Activated CD8-positive, alpha-beta memory T cell treated with anti-CD3 and anti-CD28 coated beads for 4 hours (primary cell): ENCODE results near the gene ZPBP2.
"Not testable (repeated sequence)": the region's sequence is repeated elsewhere in the genome, so short reads cannot be mapped to it uniquely, and the experiment has no call there.

Source experiments
- DNase-seq, 2 donors: peaks; one replicate each; pipeline ENCODE4 v3.0.0-alpha.2; 2020; ENCODE audit warnings: low read depth in 2 of 2

Gene ZPBP2

DNA sequence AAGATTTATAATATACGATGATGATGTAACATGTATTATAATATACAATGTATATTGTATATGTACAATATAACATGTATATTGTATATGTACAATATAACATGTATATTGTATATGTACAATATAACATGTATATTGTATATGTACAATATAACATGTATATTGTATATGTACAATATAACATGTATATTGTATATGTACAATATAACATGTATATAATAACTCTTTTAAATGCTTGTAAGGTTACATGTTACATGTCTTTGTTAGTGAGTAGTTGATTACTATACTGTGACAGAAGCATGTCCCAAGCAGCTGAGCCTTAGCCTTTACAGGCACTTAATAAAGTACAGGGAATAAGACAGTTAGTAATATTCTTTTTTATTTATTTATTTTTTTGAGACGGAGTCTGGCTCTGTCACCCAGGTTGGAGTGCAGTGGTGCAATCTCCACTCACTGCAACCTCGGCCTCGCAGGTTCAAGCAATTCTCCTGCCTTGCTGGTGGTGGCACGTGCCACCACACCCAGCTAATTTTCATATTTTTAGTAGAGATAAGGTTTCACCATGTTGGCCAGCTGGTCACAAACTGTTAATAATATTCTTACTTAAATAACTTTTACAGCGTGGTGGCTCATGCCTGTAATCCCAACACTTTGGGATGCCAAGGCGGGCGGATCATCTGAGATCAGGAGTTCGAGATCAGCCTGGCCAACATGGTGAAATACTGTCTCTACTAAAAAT is 11.9 kb upstream of the ZPBP2 start:
- DNase-seq: not testable (repeated sequence)

DNA sequence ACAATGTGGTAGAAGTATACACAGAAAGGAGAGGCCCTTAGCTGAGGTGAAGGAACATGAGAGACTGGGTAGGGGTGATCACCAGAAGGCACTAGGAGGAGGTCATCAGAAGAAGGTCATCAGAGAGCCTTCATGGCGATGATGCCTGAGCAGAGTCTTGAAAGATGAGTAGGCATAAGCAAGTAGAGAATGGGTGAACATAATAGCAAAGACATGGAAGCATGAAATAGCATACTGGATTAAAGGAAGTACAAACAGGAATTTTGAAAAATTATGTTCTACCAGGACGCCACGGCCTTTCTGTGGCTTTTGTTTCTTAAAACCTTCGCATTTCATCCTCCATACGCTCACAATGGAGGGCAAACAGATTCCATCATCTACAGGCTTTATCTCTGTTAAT is 6.8 kb upstream of the ZPBP2 start:
- no peak for DNase-seq

DNA sequence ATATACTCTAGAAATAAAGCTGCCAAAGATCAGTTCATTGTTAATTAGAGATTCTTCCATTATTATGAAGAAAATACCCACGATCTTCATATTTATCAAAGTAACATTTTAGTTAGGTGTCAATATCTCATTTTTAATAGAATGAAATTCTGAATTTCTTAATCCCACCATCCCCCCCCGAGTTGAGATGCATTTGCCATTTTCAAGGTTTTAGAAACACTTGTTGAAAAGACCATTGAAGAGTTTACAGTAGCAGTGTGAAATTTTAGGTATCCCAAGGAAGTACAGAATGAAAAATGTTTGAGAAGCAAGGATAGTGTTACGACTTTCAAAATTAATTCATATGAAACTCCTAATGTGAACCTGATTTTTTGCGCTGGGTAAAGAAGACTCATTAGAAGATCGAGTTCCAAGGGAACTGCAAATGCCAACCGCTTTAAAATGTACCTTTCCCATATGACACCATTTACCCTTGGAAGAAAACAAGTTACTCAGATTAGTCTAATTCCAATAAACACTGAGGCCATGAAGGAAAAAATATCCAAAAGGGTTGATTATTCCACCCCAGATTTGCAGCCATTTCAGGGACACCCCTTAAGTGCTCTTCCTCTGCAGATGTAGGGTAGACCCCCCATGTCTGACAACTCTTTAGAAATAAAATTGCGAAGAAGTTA is 4.6 kb upstream of the ZPBP2 start:
- no peak for DNase-seq

DNA sequence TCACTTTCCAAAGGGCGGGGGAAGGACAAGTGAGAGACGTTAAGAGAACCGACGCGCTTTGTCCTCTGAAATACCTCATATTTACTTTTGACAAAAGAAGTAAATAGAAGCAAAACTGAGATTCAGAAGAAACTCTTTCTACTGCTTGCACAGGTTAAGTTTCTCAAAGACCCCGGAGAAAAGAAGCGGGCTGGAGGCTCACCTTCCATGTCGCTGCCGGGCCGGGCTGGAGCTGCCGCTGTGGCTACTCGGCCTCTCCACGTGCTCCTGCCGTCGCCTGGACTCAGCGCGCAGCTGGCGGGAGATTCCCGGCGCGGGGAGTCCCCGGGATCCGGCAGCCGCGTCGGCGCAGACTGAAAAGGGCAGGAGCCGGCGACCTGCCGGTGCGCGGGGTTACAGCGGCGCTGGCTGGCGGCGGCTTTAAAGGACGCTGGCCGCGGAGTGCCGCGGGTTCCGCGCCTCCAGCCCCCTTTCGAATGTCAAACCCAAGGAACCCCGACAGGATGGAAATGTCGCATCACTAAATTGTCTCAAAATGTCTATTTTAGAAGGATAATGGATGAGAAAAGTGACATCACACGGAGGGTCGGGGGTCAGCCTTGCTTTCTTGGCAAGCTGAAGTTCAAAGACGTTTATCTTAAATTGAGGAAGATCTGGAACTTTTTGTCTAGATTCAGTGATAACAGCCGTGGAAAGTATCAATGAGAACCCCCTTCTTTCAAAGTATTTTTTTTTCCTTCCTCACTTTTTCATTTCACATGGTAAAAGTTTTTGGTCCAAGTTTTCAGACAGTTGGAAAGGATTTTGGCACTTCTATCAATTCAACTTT is 3.9 kb upstream of the ZPBP2 start, which contains the start of gene IKZF3:
Gene IKZF3 (minus strand): TSS at position 395 of the 829 bp plus-strand sequence. CDS start 186 bp downstream, at position 209.
- peak; percentile 59 to 61 for DNase-seq

DNA sequence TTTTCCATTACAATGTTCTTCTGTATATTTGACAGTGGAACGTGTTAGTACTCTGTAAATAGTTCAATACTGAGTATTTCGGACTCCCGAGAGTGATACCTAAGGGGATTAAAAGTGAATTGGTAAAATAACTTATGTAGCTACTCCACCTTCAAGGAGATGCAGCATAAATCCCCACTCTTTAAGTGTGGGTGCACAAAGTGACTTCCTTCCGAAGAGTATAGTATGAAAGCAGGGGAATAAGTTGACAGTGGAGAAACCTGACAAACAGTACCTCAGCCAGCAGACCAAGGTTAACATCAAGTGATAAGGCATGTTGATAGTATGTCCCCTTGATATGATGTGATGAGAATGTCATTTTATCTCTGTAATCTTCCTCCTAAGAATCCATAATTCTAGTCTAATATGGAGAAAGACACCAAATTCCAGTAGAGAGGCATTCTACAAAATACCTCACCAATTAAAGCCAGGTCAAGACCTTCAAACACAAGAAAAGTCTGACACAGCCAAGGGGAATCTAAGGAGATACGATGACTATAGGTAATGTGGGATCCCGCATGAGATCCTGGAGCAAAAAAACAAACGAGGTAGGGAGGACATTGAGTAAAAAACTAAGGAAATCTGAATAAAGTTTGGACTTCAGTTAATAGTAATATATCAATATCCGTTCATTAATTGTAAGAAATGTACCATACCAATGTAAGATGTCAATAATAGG is 1.8 kb upstream of the ZPBP2 start:
- DNase-seq: no peak

DNA sequence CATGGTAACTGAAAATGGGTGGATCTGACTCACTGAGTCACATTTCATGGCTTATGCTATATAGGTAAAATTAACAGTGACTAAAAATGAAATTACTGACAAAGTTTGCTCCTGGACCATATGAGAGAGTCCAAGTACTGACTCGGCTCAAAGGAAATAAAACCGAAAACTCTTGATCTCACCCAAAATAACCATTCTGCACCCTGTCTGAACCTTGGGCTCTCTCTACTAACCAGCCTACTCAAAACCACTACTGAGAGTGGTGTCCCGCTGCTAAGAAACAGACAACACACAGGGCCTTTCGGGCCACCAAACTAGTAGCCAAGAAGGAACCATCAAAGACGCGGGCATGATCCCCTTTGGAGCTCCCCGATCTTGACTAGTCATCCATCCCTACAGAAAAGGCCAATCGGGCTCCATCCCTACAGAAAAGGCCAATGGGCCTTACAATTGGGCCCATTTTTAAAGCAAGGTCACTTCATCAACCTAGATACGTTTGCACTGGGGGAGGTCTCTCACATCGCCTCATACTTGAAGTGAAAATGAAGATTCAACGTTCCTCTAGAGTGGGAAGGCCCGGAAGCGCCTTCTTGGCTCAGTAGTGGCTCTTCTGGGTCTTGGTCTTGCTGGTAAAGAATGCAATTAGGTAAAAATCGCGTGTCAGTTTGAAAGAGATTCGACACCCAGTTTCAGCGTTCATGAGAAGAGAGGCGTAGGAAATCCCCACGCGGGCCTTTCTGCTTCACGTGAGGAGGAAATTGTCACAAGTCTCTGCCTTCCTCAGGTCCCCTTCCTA is 720 bp upstream of the ZPBP2 start:
- no peak for DNase-seq

DNA sequence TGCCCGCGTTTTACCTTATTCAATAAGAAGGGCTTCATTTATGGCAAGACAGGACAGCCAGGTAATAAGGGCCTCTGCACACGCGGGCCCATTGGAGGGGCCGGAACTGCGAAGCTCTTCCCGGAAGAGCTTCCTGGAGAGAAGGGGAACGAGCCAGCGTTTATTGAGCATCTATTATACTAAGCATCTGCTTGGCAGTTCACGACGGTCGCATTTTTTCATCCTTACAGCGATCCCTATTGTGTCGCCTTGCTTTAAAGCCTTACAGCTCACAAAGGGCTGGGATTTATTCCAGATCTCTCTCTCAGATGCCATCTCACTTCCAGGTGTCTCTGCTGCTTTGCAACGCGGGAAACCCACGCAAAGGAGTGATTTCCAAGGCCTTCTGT is 546 bp downstream of the ZPBP2 start:
- no peak for DNase-seq

DNA sequence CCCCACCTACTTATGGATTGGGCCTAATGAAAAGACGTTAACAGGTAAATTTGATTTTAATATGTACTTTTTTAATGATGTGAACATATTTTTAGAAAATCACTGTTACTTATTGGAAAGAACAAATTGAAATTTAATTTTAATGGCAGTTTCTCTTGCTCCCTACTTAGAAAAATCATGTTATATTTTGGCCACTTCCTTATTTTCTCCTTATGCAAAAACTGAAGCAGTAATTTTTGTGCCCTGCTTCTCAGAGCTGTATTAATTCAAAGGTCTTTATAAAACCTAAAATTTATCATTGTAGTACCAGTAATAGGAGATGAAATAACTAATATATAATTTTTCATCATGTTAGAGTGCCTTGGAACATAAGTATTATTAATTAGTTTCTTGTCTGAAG is 2.8 kb downstream of the ZPBP2 start:
- no peak for DNase-seq

DNA sequence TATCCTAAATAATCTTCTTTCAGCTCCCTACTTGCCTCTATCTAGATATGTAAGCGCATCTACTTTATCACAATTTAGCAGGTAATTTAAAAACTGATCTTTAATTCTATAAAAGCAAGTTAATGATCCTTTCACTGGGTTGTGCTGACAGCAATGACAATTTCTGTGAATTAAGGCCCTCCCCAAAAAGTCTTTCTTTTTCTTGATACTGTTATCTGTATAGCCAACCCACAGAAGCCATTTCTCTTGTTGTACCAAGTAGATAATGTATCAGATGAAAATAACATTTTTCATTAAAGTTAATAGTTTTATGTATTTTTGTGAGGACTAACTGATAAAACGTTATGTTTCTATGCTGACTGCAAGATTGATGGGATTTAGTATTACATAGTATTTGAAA is 3.8 kb downstream of the ZPBP2 start:
- DNase-seq: no peak

DNA sequence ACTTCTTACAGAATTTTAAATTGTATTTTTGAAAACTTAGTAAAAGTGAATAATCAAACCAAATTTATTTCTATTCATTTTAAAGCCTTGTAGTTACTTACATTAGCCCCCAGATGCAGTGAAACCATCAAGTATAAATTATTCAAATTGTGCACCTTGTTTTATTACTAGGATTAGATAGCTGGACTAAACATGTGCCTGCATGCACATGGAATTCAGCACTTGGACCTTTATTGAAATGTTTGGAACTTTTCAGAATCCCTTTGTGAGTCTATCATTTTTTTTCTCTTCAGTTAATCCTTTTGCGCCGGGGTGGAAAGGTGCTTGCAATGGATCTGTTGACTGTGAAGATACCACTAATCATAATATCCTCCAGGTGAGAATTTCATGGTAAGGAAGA is 4.7 kb downstream of the ZPBP2 start:
- no peak for DNase-seq

DNA sequence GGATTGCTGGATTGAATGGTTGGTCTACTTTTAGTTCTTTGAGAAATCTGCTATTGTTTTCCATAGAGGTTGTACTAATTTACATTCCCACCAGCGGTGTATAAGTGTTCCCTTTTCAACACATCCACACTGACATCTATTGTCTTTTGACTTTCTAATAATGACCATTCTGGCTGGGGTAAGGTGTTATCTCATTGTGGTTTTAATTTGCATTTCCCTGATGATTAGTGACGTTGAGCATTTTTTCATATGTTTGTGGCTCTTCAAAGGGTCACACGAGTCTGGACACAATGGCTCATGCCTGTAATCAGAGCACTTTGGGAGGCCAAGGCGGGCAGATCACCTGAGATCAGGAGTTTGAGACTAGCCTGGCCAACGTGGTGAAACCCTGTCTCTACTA is 18.1 kb downstream of the ZPBP2 start:
- not testable (repeated sequence) for DNase-seq

DNA sequence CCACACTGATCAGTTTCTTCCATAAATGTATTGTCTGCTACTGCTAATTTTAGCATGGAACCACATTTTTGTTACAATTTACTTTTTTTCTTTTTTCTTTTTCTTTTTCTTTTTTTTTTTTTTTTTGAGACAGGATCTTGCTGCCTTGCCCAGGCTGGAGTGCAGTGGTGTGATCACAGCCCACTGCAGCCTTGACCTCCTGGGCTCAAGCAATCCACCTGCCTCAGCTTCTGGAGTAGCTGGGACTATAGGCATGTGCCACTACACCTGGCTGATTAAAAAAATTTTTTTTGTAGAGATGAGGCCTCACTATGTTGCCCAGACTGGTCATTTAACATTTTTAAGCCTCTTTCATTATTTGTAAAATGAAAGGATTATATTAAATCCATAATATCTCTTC is 19.1 kb downstream of the ZPBP2 start:
- DNase-seq: no peak

DNA sequence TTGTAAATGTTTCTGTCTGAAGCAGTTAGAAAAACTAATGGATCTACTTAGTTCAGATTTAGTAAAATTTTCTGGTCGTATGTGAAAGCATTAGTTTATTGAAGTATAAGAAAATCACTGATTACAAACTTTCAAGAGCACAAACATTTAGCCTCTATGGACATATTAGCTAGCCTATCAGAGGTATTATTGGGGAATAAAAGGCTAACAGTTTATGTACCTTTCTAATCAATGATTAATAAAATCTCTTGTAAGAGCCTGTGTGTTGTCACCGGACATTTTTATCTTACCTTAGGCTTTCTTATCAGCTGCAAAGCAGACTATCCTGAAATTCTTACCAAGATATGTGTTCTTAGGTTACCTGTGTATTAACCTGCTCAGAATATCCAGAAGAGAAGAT is 21.2 kb downstream of the ZPBP2 start:
- DNase-seq: no peak

DNA sequence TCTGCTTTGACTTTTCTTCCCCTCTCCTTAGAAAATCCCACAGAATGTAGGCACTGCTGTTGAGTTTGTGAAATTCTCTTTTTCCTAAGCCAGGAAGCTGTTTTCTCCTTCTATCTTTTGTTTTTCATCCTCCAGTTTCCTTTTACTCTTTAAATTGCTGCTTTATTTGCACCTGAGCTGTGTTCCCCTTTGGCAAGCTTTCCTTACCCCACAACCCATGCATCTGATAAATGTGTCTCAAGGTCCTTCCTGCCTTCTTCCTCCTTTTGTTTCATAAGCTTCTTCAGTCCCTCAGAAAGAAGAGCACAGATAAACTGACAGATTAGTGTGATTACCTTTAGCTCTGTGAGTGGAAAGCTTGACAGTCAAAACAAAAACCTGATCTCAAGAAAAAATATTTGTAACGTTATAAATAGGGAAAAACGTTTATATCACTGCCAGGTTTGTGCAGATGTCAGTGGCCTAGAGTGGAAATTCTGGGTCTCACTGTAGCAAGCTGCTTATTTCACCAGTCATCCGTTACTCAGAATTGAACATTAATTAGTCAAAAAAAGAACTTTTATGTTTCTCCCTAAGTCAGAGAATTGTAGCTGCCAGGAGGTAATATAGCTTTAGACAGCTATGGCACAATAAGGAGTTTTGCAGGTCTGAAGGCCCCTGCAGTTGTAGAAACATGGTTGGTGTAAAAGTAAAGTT is 26.8 kb downstream of the ZPBP2 start:
- DNase-seq: no peak

DNA sequence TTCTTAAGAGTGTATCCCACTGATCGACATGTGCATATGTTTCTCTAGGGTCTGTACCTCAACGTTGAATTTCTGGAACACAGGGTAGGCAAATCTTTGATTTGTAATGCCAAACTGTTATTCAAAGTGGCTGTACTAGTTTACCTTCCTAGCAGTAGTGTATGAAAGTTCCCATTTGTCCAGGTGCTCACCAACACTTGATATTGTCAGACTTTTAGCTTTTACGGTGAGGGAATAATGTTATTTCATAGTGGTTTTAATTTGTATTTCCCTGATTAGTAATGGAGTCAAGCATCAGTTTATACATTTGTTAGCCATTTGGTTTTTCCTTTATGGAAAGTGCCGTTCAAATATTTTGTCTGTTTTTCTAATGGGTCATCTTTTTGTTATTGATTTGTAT is 30.1 kb downstream of the ZPBP2 start:
- no peak for DNase-seq

DNA sequence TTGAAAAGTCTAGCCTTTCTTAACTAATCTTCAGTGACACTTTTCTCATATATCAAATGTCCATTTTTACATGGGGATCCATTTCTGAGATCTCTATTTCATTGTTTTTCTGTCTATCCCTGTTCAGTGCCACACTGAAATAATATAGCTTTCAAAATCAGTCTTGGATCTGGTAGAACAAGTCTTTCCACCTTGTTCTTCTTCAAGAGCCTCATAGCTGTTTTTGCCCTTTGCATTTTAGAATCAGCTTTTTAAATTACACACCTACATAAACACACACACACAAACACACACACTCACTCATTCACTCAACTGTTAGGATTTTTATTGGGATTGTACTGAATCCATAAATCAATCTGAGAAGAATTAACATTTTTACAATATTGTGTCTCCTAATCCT is 31.2 kb downstream of the ZPBP2 start:
- no peak for DNase-seq

DNA sequence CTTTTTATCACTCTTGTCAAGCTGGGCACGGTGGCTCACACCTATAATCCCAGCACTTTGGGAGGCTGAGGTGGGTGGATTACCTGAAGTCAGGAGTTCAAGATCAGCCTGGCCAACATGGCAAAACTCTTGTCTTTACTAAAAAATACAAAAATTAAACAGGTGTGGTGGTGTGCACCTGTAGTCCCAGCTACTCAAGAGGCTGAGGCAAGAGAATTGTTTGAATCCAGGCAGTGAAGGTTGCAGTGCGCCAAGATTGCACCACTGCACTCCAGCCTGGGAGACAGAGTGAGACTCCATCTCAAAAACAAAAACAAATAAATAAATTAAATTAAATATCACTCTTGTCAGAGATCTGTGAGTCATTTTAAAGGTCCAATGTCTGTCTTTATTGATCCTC is 34.0 kb downstream of the ZPBP2 start:
- DNase-seq: not testable (repeated sequence)

DNA sequence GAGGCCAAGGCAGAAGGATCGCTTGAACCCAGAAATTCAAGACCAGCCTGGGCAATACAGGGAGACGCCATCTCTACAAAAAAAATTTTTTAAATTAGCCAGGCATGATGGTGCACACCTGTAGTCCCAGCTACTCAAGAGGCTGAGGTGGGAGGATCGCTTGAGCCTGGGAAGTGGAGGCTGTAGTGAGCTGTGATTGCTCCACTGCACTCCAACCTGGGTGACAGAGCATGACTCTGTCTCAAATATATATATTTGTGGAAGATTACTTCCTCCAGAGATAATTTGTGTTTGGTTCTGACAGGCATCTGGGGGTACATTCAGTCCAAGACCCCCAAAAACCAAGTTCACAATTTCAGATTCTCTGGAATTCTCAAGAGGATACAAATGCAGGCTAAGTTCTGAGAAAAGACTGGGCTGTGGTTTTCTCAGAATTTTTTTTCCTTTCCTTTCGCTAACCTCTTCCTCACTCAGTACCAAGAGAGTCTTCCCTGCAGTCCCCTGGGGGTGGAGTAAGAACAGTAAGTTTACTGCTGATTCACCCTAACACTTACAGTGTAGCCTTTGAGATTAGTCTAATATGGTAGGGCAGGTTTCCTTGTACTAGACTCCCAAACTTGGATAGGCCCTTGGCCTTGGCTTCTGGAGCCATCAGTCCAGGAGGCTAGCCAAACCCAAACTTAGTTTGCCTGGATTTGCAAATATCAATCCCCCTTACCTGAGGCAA is 35.3 kb downstream of the ZPBP2 start:
- DNase-seq: no peak

DNA sequence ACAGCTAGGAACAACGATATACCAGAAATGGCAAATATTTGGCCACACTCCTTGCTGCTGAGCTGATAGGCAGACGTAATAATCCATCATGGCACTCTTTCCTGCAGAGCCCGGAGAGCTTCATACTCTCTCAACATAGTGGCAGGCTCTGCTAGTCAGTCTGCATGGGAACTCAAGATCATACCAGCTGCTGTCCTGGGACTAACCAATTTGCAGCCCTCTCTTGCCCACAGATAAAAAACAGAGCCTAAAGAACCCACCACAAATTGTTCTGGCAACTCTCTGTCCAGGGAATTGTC is 36.9 kb downstream of the ZPBP2 start:
- DNase-seq: no peak

DNA sequence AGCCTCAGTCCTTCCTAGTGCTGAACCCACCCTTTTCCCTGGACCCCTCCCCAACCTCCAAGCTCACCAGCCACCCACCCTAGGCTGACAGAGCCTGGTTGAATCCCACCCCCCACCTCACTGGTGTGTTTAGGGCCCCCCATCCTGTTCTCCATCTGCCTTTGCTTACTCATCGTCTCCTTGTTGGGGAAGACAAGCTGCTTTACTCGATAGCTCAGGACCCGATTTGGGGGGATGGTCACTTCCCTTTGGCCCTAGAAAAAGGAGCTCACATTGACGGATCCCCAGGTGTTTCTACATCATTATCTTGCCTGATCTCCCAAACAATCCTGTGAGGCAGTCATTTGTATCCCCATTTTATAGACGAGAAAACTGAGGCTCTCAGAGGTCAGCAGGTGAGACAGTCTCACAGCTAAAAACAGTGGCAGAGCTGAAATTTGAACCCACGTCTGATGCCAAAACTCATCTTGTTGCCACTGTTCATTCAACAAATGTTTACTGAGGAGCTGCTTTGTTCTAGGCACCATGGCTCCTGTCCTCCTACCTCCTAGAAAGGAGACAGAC is 40.9 kb downstream of the ZPBP2 start:
- no peak for DNase-seq
